Fibroblast of skin of abdomen (primary cell): Measurements from ENCODE around the gene ARHGEF16.

ENCODE experiments used
- DNase-seq: peaks from one replicate; pipeline ENCODE4 v3.0.0-alpha.2; 2013

The ARHGEF16 gene

GRCh38 chr1:3483801-3484444 lies 29.5 kb downstream of the ARHGEF16 start:
- DNase-seq = peak; percentile 17

GRCh38 chr1:3485016-3485415 lies 30.6 kb downstream of the ARHGEF16 start:
- no peak for DNase-seq

DNA sequence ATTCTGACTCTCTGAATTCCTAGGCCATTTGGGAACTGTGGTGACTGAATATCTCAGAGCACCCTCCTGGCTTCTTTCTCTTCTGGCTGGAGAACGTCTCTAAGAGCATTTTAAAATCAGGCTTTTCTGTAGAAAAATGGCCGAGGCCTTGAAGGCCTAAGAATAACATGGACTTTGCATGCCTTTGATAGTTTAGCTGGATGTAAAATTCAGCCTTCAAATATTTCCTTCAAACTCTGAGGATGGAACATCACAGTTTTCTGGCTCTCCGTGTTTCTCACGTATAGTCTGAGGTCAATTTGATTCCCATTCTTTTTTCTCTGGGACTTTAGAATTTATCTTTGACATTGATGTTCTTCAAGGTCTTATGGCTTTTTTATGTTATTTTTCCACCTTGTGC lies 34.0 kb downstream of the ARHGEF16 start:
- DNase-seq = no peak

DNA sequence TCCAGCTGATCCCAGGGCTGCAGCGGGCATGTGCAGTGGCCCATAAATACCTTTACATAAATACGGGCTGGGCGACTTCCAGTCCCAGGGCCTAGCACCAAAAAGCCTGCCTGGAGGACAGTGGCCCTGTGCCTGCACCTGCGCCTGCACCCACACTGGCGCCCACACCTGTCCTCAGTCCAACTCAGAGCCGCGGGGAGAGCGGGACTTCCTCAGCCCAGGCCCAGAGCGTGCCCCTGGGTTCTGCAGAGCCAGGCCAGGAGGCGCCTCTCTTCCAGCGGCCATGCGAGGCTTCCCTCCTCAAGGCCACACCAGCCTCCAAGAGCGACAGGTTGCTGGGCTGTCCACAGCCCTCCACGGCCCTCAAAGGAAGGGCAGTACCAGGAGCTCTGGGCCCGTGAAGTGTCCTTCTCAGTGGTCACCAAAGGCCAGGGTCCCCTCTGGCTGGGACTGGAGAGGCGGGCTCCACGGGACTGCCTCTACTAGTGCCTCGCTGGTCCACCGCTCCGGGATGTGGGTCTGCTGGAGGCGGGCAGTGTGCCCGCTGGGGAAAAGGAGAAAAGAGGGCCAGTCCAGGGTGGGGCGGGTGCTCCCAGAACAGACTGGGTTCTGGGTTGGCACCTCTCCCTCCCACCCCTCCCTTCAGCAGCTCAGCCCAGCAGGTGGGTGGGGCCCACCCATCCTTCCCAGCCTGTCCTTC lies 35.7 kb downstream of the ARHGEF16 start:
- no peak for DNase-seq

DNA sequence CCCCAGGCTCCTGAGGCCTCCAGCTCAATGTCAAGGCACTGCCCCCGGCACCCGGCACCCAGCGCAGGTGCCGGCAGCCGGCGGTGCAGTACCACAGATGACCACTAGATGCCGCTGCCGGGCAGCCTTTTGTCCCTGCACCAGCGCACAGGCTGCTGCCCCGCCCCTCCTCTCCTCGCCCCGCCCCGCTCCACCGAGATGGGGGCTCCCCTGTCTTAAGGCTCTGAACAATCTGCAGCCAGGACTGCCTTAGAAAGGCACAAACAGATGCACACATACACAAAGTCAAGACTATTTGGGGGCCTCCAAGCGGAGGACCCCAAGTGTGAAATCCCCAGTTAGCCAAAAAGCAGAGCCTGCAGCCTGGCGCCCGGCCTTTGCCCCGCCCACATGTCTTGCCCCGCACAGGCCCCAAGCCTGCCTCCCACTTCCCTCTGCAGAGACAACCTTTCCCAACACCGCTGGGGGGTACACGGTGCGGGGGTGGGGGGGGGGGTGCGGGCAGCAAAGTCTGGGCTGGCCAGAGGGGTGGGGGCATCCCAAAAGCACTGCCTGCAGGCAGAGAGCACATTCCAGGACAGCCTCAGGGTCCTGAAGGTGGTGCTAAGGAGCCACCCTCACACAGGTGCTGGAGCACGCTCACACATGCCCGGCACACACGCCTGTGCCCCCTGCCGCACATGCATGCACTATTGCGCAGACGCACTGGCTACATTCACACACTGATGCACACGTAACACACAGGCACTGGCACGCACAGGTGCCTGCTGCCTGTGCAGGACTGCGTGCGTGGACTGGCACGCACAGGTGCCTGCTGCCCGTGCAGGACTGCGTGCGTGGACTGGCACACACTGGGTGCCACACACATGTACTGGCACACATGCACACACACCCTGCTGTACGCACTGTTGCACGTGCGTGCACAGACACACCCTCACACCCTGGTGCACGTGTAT lies 37.1 kb downstream of the ARHGEF16 start:
- DNase-seq = peak; percentile 41

- DNase-seq = no peak
Measured at GRCh38 chr1:3492545-3493246, 38.2 kb downstream of the ARHGEF16 start.

DNA sequence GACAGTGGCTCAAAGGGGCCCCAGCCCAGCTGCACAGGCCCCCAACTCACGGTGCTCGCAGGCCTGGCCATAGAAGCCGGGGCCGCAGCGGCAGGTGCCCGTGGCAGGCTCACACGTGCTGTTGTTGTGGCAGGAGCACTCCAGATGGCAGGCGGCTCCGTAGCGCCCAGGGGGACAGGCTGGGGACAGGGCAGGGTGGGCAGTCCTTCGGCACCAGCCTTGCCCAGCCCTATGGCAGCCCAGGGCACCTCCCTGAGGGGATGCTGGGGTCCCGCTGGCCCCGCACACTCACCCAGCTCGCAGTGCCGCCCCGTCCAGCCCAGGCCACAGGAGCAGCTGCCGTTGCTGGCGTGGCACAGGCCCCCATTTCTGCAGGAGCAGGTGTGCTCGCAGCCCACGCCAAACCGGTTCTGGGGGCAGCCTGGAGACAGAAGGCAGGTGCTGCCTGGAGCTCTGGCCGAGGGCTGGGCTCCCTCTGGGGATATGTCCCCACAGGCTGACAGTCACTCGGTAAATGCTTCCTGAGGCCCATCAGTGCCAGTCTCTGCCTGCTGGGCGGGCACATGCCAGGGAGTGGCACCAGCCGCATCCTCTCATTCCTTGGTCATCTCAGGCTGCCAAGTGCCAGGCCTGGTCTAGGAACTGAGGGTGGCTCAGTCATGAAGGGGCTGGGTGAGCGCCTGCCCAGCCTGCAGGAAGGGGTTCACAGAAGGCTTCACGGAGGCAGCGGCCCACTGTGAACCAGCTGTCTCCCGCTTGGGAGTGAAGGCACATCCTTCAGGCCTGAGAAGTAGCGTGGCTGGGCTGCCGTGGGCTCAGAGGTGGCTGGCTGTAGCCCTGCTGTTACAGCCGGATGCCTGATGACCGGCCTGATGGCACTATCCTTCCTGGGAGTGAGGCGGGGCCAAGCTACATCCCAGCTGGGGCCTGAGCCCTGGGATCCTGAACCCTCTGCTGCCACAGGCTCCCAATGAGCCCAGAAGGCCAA lies 40.1 kb downstream of the ARHGEF16 start:
- DNase-seq = no peak

- peak; percentile 9 for DNase-seq
Measured at GRCh38 chr1:3495776-3496745, 41.6 kb downstream of the ARHGEF16 start.

DNA sequence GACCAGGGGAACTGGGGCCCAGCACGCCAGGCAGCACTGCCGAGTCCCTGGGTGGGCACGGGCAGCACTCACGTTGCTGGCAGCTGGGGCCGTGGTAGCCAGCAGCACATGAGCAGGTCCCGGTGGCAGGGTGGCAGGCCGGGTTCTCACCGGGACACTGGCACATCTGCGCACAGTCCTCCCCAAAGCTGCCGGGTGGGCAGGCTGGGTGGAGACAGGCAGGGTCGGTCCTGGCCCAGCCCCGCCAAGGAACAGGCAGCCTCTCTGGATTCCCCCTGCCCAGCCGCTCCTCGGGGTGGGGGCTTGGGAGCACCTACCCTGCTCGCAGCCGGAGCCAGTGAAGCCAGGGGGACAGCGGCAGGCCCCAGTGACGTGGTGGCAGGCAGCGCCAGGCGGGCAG lies 42.5 kb downstream of the ARHGEF16 start:
- no peak for DNase-seq

GRCh38 chr1:3497521-3497920 lies 43.1 kb downstream of the ARHGEF16 start:
- no peak for DNase-seq

- no peak for DNase-seq
Measured at GRCh38 chr1:3498246-3498930, 43.9 kb downstream of the ARHGEF16 start.

DNA sequence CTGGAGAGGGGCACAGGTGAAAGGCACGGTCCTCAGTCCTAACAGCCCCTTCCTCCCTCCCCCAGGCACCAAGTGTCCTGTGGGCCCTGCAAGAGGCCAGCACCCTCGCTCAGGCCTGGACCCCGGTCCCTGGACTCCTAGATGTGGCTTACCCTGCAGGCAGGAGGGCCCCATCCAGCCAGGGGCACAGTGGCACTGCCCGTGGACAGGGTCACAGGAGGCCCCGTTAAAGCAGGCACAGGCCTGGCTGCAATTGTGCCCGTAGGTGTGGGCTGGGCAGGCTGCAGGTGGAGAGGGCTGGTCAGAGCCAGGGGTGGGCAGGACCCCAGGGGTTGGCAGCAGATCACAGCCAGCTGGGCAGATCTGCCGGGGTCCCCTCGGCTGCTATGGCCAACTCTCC lies 44.5 kb downstream of the ARHGEF16 start:
- no peak for DNase-seq

DNA sequence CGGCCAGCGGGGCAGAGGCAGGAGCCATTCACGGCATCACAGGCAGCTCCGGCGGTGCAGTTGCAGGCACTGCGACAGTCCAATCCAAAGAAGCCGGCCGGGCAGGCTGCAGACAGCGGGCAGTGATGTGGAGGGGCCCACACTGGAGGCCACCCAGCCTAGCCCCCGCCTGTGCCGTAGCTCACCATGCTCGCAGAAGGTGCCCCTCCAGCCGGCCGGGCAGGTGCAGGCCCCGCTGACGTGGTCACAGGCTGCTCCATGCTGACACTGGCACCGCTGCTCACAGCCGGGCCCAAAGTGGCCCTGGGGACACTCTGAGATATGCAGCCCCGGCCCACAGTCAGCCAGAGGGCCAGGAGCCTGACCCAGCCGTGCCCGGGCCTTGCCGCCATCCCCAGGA lies 45.1 kb downstream of the ARHGEF16 start:
- DNase-seq = no peak

DNA sequence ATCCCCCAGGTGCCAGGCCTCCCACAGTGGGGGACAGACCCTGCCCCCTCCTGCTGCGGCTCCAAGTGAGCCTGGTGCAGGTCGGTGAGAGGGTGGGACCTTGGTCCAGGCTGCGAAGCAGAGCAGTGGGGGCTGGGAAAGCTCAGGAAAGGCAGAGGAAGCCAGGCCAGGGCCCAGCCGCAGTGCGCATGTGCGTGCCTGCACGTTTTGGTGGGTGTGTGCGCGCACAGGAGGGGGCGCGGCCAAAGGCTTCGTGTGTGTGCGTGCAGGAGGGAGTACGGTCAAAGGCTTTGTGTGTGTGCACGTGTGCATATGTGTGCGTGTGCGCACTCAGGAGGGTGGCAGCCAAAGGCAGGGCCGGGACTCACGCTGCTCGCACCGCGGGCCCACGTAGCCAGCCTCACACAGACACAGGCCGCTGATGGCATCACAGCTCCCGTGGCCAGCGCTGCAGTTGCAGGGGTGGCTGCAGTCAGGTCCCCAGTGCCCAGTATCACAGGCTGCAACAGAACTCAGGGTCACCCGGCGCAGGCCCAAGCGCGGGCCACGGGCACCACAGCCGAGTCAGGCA lies 45.9 kb downstream of the ARHGEF16 start:
- no peak for DNase-seq

GRCh38 chr1:3501437-3501836 lies 47.0 kb downstream of the ARHGEF16 start:
- no peak for DNase-seq

DNA sequence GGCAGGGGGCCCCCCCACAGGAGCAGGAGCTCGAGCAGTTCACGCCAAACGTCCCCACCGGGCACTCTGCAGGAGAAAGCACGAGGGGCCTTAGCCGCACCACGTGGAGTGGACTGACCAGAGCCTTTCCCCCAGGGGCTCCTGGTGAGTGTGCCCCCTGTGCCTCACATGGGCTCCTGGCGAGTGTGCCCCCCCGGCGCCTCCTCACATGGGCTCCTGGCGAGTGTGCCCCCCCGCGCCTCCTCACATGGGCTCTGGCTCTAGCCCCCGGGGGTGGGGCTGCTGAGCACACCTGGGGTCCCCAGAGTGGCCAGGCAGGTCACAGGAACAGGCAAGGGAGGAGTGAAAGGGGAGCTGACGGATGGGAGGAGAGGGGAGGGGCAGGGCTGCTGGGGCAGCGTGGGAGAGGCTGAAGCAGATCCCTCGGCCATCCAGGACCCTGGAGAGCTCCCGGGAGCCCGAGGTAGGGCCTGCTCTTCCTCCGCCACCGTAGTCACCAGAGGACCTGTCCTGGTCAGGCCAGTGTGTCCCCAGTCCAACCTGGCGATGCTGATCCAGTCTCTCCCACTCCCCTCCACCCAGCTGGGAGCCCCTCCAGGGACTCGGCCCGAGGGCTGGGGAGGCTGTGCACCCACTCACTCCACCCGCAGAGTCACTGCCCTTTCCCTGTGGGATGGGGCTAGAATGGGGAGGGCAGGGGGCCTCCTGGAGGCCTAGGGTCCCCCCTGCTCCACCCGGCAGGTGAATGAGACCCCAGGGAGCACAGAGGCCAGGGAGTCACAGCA lies 47.6 kb downstream of the ARHGEF16 start:
- peak; percentile 31 for DNase-seq

DNA sequence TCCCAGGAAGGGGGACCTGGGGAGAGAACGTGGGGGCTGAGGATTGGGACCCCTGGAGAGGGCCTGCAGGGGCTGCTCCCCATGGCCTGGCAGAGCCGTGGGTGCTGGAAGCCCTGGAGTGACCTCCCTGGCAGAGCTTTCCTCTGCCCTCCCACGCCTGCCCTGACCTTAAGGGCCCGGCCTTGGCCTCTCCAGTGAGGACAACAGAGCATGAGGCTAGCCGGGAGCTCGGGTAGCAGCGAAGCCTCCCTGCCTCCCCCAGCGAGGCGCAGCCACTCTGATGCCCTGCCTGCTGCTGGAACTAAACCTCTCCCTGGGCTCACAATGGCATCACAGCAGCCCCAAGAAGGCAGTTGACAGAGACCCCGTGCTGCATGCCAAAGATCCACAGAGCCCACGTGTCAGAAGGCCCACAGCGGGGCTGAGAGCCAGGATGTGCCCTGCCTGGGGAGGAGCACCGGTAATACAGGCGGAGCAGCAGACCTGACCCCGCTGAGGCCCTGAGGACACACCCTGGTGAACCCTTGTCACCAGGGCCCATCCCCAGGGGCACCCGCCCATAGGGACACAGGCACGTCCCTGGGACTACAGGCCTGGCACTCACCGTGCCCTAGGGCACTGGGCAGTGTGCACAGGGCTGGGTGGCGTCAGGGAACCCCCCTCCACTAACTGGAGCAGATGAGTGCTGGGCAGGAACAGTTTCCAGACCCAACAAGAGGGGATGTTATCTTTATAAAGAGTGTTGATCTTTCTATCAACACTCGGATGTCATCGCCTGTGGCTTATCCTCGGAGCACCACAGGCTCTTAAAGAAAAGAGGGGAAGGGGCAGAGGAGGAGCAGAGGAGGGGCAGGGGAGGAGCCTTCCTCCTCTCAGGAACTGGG lies 48.4 kb downstream of the ARHGEF16 start:
- no peak for DNase-seq
